ENCODE results near the gene ADGRV1.

GRCh38 chr5:90747175-90747574, 188.6 kb downstream of the ADGRV1 start:
- TF ChIP-seq ELK1 (IDR thresholded peaks at IDR 0.05; ENCODE audit: low read depth, low read length) (no peak), MAZ (IDR thresholded peaks at IDR 0.05; ENCODE audit: borderline replicate concordance, low read depth, low read length) (no peak), RAD21 (conservative IDR thresholded peaks at IDR 0.05 in 1 of 2, IDR thresholded peaks at IDR 0.05 in 1 of 2) (no peak)
